Raji (cell line): ENCODE measurements around the gene CAPN1.
A peak's percentile ranks its signal among the peaks of the same experiment; 100 is the strongest.

Experiments used
- POLR2A ChIP-seq: IDR thresholded peaks from 2 replicates; pipeline ENCODE4 v1.6.1; 2011; ENCODE audit warnings: low read depth, low read length, control low read depth; ENCODE audit not compliant: insufficient read depth

The CAPN1 gene

DNA sequence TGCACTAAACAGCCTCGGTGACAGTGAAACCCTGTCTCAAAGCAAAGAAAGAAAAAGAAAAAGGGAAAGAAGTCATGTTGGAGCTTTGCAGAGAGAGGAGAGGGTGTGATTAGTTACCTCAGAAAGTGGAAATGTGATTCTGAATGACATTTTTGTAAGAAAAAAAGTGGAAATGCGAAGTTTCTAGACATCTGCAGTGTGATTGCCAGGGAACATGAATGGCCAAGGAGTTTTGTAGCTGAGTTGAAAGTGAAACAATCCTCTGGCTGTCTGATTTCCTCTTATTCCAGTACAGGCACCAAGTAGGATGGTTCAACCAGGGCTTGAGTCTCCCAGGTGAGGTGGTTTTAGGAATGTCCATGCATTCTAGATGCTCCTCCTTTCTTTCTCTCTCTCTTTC is 29.6 kb upstream of the CAPN1 start:
- no peak for TF ChIP-seq POLR2A

DNA sequence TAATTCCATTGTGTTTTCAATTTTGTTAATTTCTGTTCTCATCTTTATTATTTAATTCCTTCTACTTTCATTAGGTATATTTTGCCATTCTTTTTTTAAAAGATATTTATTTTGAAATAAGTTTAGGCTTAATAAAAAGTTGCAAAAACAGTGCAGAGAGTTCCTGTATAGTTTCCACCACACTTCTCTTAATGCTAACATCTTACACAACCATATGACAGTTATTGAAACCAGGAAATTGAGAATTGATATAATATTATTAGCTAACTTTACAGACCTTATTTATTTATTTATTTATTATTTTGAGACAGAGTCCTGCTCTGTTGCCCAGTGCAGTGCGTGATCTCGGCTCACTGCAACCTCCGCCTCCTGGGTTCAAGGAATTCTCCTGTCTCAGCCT is 25.5 kb upstream of the CAPN1 start:
- TF ChIP-seq POLR2A: no peak

DNA sequence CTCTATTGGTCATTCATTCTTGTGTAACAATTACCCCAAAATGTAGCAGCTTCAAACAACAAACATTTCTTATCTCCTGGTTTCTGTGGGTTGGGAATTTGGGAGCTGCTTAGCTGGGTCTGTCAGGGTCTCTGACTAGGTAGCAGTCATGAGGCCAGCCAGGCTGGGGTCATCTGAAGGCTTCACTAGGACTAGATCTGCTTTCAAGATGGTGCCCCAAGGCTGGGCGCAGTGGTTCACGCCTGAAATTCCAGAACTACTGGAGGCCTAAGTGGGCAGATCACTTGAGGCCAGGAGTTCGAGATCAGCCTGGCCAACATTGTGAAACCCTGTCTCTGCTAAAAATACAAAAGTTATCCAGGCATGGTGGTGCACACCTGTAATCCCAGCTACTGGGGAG is 24.8 kb upstream of the CAPN1 start:
- no peak for TF ChIP-seq POLR2A

DNA sequence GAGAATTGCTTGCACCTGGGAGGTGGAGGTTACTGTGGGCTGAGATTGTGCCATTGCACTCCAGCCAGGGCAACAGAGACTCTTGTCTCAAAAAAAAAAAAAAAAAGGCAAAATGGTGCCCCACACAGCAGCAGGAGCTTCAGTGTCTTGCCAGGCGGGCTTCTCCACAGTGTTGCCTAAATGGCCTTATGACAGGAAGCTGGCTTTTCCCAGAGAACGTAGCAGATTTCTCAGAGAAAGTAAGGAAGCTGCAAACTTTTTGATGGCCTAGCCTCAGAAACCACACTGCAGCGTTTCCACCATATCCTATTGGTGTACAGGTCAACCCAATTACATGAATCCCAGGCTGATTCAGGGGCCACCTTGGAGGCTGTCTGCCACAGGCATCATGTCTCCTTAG is 24.4 kb upstream of the CAPN1 start:
- no peak for TF ChIP-seq POLR2A

DNA sequence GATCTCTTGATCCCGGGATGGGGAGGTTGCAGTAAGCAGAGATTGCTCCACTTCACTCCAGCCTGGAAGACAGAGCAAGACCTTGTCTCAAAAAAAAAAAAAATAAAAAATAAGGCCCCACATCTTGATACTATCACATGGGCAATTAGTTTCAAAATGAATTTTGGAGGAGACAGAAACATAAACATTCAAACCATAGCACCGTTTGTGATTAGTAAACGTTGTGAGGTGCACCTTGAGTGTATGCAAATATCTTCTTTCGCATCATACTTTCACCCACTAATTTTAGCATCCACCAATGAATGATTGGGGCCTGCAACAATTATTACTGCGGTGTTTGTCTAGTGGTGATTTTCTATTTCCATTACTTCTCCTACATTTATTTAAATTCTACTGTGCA is 22.7 kb upstream of the CAPN1 start:
- no peak for TF ChIP-seq POLR2A

DNA sequence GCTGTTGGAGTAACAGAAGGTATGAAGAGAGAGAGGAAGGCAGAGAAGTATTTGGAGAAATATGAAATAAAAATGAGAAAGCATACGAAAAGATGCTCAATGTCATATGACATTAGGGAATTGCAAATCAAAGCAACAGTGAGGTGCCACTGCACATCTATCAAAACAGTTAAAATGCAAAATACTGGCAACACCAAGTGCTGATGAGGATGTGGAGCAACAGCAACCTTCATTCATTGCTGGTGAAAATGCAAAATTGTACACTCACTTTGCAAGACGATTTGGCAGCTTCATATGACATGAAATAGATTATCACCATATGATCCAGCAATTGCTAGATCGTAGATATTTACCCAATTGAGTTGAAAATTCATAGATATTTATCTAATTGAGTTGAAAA is 21.1 kb upstream of the CAPN1 start:
- TF ChIP-seq POLR2A: no peak

DNA sequence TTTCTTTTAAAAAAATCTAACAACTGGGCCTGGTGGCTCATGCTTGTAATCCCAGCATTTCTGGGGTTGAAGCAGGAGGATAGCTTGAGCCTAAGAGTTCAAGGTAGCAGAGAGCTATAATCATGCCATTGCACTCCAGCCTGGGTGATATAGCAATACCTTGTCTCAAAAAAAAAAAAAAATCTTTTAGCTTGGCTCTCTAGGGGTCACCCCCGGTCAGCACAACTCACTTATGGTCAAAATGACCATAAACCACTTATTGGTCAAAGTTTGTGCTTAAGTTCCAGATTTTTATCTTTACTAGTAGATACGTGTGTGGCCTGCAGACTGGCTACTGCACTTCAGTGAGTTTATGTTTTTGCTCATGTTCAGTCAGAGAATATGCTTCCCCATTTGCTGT is 18.0 kb upstream of the CAPN1 start:
- no peak for TF ChIP-seq POLR2A

DNA sequence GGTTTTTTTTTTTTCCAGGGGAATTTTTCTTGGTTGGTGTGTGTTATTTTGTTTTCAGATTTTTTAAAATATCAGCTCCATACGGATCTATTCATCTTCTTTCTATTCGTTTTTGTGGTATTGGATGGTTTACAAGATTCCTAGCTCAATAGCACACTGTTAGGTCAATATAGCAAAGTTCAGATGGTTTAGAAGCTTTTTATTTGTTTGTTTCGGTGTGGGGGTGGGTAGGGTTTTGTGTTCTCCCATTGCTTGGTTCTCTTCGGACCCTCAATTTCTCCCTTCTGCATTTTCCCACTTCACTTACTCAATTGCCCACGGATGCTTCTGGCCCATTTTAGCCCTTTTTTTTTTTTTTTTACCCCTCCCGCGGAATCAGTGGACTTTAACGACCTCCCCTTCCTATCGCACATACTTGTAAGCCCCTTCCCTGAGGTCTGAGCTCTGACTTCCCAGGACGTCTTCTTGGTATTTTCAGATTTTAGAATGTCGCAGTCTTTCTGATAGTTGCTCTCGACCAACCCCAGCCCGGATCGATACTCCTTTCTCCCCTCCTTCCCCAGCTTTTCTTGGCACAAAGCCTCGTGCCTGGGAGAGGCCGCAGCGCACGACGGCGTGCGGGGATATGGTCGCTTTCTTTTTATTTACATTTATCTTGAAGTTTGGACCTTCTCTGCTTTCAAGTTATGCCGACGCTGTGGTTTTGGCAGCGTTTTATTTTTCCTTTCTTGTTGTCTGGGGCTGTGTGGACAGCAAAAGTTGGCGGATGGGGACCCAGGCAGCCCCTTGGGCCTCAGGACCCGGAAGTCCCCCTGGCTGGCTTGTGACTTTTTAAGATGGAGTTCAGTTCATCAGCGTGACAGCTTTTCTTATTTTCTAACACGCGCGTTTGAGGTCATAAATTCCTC is 16.1 kb upstream of the CAPN1 start:
- no peak for TF ChIP-seq POLR2A

DNA sequence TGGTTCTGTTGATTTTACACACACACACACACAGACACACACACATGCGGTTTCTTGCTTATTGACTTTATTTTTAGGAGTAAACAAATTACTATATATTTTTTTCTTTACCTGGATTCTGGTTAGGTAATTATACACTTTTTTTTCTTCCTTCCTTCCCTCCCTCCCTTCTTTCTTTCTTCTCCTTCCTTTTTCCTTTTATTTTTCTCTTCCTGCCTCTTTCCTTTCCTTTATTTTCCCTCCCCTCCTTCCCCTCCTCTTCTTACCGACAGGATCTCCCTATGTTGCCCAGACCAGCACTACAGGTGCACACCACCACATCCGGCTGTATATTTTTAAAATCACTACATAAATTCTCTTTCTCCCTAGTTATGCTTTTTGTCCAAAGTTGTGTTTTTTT is 14.8 kb upstream of the CAPN1 start:
- no peak for TF ChIP-seq POLR2A

DNA sequence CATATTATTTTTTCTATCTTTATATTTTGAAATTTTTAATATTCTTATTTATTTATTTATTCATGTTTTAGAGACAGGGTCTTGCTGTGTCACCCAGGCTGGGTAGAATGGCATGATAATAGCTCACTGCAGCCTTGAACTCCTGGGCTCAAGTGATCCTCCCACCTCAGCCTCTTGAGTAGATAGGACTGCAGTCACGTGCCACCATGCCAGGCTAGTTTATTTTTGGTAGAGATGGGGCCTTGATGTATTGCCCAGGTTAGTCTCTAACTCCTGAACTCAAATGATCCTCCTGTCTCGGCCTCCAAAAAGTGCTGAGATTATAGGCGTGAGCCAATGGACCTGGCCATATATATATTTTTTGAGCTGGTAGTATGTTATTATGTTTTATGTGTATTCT is 14.1 kb upstream of the CAPN1 start:
- no peak for TF ChIP-seq POLR2A

DNA sequence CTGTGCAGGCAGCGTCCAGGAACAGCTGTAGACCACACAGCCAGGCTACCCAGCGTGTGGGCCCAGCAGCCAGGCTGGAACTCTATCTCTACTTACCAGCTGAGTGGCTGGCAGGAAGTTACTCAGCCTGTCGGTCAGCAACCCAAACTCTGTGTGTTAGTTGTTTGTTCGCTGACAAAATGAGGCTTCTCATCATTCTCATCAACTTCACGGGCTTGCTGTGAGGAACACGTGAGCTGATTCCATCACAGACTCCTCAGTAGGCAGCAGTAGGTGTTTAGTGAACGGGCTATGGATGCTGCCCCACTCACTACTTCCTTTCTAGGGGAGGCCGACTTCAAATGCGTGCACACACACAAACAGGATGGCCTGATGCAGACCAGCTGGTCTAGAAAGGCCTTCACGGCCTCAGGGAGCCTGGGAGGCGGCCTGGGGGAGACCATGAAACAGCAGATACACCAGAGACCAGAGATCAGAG is 12.5 kb upstream of the CAPN1 start:
- no peak for TF ChIP-seq POLR2A

DNA sequence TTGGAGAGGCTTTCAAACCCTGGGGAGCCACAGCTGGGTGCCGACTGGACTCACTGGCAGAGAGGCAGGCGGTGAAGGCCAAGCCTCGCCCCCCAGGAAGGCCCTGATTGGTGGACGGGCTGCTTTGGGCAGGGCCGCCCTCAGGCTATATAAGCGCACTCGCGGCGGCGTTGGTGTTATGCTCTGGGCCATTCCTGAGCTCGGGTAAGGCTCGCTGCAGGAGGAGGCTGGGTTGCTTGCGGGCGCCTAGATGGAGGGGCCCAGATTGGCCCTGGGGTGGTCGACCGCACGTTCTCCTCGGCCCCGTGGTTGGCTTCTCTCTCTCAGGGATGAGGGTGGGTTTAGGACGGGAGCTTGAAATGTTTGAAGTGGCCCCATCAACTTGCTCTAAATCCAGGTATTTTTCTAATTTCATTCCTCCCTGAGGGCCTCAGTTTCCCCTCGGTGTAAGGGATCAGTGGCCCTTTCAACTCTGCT is 11.6 kb upstream of the CAPN1 start, which contains the start of gene SPDYC:
SPDYC (plus strand) TSS at position 176 of the 477 bp plus-strand sequence. CDS start 1,125 bp downstream, outside the sequence.
- TF ChIP-seq POLR2A: no peak

DNA sequence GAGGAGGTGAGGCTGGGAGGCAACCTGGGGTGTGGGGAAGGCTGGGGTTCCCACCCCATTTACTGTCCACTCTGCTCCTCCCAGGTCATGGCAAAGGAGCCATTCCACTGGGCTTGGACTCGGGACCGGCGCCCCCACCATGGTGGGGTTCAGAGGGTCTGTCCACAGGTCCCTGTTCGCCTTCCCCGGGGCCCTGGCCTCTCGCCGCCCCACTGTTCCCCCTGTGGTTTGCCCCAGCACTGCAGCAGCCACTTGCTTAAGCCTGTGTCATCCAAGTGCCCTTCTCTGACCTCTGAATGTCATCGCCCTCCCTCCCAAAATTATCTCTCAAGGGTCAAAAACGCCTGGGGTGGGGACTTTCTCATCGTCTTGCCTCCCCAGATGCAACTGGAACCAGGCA is 9.1 kb upstream of the CAPN1 start:
- TF ChIP-seq POLR2A: no peak

DNA sequence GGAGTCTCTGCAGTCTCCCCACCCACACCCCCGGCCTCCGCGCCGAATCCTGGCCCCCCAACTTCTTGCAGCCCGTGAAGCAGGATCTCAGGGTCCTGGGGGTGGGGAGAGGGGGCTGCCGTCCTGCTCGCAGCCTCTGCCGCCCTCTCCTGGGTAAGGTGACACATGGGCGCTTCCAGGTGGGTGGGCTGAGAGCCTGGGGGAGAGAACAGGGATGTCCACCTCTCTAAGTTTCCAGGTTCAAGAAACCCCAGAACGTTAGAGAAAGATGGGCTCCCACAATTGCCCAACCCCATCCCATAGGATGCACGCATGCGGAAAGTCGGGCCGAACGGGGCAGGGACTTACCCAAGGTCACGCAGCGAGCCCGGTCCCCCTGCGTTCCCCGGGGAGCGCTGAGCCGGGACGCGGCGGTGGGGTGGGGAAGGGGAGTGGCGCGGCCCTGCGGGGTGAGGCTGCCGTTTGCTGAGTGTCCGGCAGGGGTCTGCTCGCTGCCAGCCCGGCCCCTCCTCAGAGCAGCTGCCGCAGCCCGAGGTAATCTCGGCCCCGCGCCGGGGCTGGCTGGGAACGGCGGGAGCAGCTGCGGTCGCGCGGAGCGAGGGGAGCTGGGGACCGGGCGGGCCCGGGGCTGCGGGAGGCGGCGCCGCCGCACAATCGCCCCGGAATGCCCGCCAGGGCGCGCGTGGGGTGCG is 705 bp upstream of the CAPN1 start:
- peak; percentile 53 for TF ChIP-seq POLR2A

DNA sequence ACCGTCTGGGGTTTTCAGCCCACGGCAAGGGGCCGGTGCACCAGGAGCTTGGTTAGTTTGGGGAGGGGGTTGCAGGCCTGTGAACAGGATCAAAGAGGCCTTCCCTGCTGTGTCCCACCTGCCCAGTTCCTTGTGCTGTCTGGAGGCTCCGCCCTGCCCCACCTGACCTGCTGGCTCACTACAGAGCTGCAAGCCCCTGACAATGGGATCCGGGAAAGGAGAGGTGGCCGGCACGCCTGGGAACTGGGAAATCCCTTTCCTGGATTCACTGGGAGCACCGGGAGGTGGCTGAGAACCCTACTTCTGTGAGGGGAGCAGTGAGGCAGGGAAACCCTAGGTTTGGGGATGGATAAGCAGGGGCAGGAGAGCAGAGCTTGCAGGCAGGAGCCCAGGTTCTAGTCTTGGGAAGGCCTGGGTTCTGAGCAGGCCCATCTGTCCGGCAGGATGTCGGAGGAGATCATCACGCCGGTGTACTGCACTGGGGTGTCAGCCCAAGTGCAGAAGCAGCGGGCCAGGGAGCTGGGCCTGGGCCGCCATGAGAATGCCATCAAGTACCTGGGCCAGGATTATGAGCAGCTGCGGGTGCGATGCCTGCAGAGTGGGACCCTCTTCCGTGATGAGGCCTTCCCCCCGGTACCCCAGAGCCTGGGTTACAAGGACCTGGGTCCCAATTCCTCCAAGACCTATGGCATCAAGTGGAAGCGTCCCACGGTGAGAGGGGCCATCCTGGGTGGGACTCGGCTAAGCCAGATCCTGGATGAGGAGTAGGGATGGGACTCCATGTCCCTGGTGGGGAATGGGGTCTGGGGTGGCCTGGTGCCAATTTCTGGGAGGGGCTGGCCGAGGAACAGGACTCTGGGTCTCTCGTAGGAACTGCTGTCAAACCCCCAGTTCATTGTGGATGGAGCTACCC is 786 bp downstream of the CAPN1 start:
- TF ChIP-seq POLR2A: no peak

DNA sequence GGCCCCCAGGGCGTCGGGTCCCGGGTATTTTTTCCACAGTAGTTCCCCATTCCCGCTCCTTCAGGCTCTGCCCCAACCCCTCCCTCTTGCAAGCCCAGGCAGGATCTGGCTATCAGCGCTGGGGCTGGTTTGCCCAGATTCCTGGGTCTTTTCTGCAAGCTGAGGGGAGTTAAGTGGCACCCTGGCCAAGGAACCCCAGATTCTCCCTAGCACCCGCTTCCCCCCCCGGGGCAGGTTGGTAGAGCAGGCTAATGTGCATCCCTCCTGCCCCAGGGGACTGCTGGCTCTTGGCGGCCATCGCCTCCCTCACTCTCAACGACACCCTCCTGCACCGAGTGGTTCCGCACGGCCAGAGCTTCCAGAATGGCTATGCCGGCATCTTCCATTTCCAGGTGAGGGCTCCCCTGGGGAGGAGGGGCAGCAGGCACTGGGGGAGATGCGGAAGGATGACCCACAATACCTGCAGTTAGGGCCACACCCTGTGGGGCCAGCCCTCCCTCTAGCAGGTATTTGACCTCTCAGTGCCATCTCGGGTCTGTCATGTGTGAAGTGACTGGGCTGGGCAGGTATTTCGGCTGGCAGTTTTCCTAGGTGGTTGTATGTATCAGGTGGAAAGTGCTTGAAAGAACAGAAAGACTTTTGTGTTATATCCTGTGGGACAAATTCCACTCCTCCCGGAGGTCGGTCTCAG is 1.6 kb downstream of the CAPN1 start:
- TF ChIP-seq POLR2A: no peak
